ENCODE measurements around the gene TMSB10.

The TMSB10 gene

DNA sequence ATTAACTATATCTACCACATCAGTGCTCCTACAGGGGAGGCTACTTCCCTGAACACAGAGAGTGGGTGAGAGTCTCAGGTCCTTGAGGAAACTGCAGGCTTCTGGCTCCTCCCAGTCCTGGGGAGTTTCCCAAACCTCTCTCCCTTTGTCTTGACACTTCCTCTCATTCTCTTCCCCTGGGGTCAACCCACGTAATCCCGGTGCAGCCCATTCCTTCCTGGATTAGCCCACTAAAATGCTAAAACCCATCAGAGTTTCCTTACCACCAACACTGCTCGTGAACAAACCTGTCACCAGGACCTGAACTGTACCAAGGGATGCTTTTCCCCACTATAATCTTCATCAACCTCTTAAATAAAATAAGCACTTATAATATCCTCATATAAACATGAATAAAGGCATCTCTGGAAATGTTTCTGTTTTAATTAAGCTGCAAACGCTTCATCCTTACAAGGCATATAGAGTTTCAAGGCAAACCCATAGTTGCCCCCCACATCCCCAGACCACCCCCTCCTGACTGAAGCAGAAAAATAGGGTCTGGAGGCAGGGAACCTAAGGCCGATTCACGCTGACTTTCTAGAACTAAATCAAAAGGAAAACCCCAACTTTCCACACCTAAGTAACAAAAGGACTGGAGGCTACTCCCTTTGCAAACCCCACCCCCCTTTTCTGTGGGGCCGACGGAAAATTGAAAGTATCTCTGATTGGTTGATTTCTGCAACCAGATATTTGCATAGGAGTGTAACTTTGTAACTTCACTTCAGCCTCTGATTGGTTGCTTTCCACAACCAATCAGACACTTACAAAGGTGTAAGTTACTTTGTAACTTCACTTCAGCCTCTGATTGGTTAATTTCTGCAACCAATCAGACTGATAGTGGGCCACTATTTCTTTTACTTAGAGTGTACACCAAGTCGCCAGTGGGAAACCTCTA, 19.0 kb downstream of the TMSB10 start:
- DNase-seq (ENCODE audit: extremely low read depth, insufficient read length): no peak
- Histone ChIP-seq H3K27me3 (replicated peaks; ENCODE audit: control insufficient read depth, insufficient read depth, low read length) (no peaks in the 10 kb centered on the region), H3K4me3 (replicated peaks; ENCODE audit: low read depth, low read length) (peak overlapping the region; percentile 16; the same call in 1 of the 2 replicates), H3K36me3 (ENCODE audit: control insufficient read depth, insufficient read depth, low read length) (no peaks in the 10 kb centered on the region)
- no peak for TF ChIP-seq CTCF (IDR thresholded peaks at IDR 0.05; ENCODE audit: insufficient read depth, low read length, poor library complexity, severe bottlenecking)

GRCh38 chr2:84925336-84925723, 19.9 kb downstream of the TMSB10 start:
- DNase-seq (ENCODE audit: extremely low read depth, insufficient read length): no peak
- no peaks in the 10 kb centered on the region for H3K27me3 ChIP-seq (replicated peaks; ENCODE audit: control insufficient read depth, insufficient read depth, low read length)
- 0 out of 2 replicates have a peak overlapping the region, but pooled peaks have one; percentile 14 for H3K4me3 ChIP-seq (replicated peaks; ENCODE audit: low read depth, low read length)
- TF ChIP-seq CTCF (IDR thresholded peaks at IDR 0.05; ENCODE audit: insufficient read depth, low read length, poor library complexity, severe bottlenecking): no peak
- H3K36me3 ChIP-seq (ENCODE audit: control insufficient read depth, insufficient read depth, low read length): no peaks in the 10 kb centered on the region

DNA sequence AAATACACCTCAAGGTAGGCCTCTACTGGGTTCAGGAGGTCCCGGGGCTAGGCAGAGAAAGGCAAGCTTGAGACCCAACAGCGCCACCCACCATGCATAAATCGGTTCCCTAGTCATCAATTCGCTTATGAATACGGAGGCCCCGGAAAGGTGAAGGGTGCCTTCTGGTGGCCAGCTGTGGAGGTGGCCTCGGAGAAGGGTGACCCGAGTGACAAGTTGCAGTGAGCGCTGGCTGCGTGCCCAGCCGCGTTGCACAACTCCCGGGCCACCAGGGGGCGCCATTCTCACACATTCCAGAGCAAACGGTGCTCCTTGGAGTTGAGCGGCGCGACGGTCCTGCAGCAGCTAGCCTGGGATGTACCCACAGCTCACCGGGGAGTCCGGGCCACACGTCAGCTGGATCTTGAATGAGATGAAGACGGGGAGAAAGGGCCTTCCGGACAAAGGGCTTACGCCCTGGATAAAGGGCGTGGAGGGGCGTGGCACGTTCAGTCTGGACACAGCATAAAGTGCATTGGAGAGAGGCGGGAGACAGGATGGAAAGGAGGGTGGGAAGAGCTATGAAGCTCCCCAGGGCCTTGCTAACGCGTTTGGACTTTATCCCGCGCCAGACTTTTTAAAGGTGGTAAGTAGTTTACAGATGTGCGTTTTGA, 20.4 kb downstream of the TMSB10 start:
- Histone ChIP-seq H3K4me3 (replicated peaks; ENCODE audit: low read depth, low read length) (peak overlapping the region; percentile 74), H3K36me3 (ENCODE audit: control insufficient read depth, insufficient read depth, low read length) (no peaks in the 10 kb centered on the region), H3K27me3 (replicated peaks; ENCODE audit: control insufficient read depth, insufficient read depth, low read length) (no peaks in the 10 kb centered on the region)
- peak; percentile 99 for TF ChIP-seq CTCF (IDR thresholded peaks at IDR 0.05; ENCODE audit: insufficient read depth, low read length, poor library complexity, severe bottlenecking)
- peak; percentile 97 for DNase-seq (ENCODE audit: extremely low read depth, insufficient read length)

DNA sequence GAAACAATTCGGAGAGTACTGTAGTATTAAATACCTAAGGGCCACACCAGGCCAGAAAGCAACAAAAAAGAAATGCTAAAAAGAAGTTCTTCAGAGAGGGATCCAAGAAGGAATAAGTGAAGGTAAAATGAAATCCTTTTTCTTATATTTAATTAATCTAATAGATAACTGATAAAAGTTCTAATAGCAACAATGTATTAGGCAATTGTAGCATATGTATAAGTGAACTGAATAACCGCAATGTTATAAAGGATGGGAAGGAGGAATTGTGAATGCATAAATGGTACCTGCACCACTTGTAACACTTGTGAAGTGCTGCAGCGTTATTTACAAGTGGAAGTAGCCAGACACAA, 21.8 kb downstream of the TMSB10 start:
- no peak for TF ChIP-seq CTCF (IDR thresholded peaks at IDR 0.05; ENCODE audit: insufficient read depth, low read length, poor library complexity, severe bottlenecking)
- Histone ChIP-seq H3K36me3 (ENCODE audit: control insufficient read depth, insufficient read depth, low read length) (no peaks in the 10 kb centered on the region), H3K27me3 (replicated peaks; ENCODE audit: control insufficient read depth, insufficient read depth, low read length) (no peaks in the 10 kb centered on the region), H3K4me3 (replicated peaks; ENCODE audit: low read depth, low read length) (peak overlapping the region; percentile 74)
- no peak for DNase-seq (ENCODE audit: extremely low read depth, insufficient read length)

- no peak overlapping the region for H3K4me3 ChIP-seq (replicated peaks; ENCODE audit: low read depth, low read length)
- DNase-seq (ENCODE audit: extremely low read depth, insufficient read length): no peak
- H3K36me3 ChIP-seq (ENCODE audit: control insufficient read depth, insufficient read depth, low read length): no peaks in the 10 kb centered on the region
- no peaks in the 10 kb centered on the region for H3K27me3 ChIP-seq (replicated peaks; ENCODE audit: control insufficient read depth, insufficient read depth, low read length)
- TF ChIP-seq CTCF (IDR thresholded peaks at IDR 0.05; ENCODE audit: insufficient read depth, low read length, poor library complexity, severe bottlenecking): no peak
Observed at GRCh38 chr2:84931384-84931821, 25.9 kb downstream of the TMSB10 start.

Data from GM06990 (cell line).